Stimulated activated CD4-positive, alpha-beta T cell treated with anti-CD3 and anti-CD28 coated beads, Interleukin-15, amount 100 ng/mL, for 48 hours (primary cell): ENCODE data around the gene BRD3OS.
"Not testable (repeated sequence)": the region's sequence is repeated elsewhere in the genome, so short reads cannot be mapped to it uniquely, and the experiment has no call there.

Experiments used
- DNase-seq, 2 donors: peaks; one replicate each; pipeline ENCODE4 v3.0.0-alpha.2; 2020; ENCODE audit warnings: low read depth in 2 of 2

The BRD3OS gene

GRCh38 chr9:133988771-133989170 is 36.5 kb upstream of the BRD3OS start:
- DNase-seq, result not testable (repeated sequence)

GRCh38 chr9:133989625-133990365 is 35.5 kb upstream of the BRD3OS start:
- DNase-seq, result no peak

- no peak for DNase-seq
These were observed 34.7 kb upstream of the BRD3OS start for GRCh38 chr9:133990366-133991213.

GRCh38 chr9:133991214-133991921 is 33.9 kb upstream of the BRD3OS start:
- DNase-seq, result no peak

GRCh38 chr9:133991964-133992779 is 33.1 kb upstream of the BRD3OS start, which contains the start of gene VAV2:
Gene VAV2 (minus strand): TSS chr9:133992324. CDS start chr9:133992278, 46 bp downstream.
- DNase-seq, result peak in 1 of 2 donors; percentile 27

GRCh38 chr9:133992780-133993634 is 32.3 kb upstream of the BRD3OS start:
- DNase-seq, result peak; percentile 47 to 73

- DNase-seq, result no peak
These were observed 31.5 kb upstream of the BRD3OS start for GRCh38 chr9:133993635-133994253.

- peak; percentile 32 to 69 for DNase-seq
These were observed 30.8 kb upstream of the BRD3OS start for GRCh38 chr9:133994353-133995011.

GRCh38 chr9:133995012-133995896 is 30.0 kb upstream of the BRD3OS start:
- no peak for DNase-seq

GRCh38 chr9:133996531-133997520 is 28.5 kb upstream of the BRD3OS start:
- DNase-seq, result no peak

- no peak for DNase-seq
These were observed 27.7 kb upstream of the BRD3OS start for GRCh38 chr9:133997584-133997983.

- no peak for DNase-seq
These were observed 26.2 kb upstream of the BRD3OS start for GRCh38 chr9:133998915-133999595.

- no peak for DNase-seq
These were observed 25.4 kb upstream of the BRD3OS start for GRCh38 chr9:133999851-134000265.

GRCh38 chr9:134002796-134003195 is 22.5 kb upstream of the BRD3OS start:
- no peak for DNase-seq

GRCh38 chr9:134003237-134003636 is 22.0 kb upstream of the BRD3OS start:
- DNase-seq, result no peak

GRCh38 chr9:134004131-134004873 is 21.0 kb upstream of the BRD3OS start:
- DNase-seq, result no peak
